HCT116 (cell line): Measurements from ENCODE around the gene BBS9. TPM values are rescaled to one million over a fixed set of nuclear protein-coding genes. Genes with fewer than 3 reads are reported as not detected.

ENCODE experiments used
- ATAC-seq: fragments of 200-7000 bp; cut with Tn5 transposase; 2 replicates; pipeline ENCODE4 v1.9.1; 2020; ENCODE audit warnings: mild to moderate bottlenecking, moderate library complexity
- BruUV-seq: library from RNA; stranded (reverse); fragments of 400-500 nt; replicated peaks from 2 replicates; lab custom pipeline; 2021; lab: Mats Ljungman, UMichigan
- CTCF ChIA-PET: fragments of 300-600 bp; sonication (Branson Sonifier 250); formaldehyde crosslinking; loops from one replicate; lab custom pipeline; 2021; ENCODE audit warnings: antibody characterized with exemption; lab: Charles Lee
- POLR2A ChIA-PET: fragments of 300-600, 350-600 bp; sonication (Branson Sonifier 250); formaldehyde crosslinking; loops from one replicate; lab custom pipeline; 2021; ENCODE audit warnings: antibody characterized with exemption; lab: Charles Lee
- RAD21 ChIA-PET, 2 experiments: fragments of 300-600 bp; sonication (Branson Sonifier 250); formaldehyde crosslinking; loops; one replicate each; lab custom pipeline; 2023; ENCODE audit warnings: low total read pairs in 2 of 2; ENCODE audit not compliant: uncharacterized antibody in 2 of 2, unreplicated experiment in 2 of 2, low non-redundant PET in 1 of 2; lab: Charles Lee
- DNase-seq: peaks from one replicate; pipeline ENCODE4 v3.0.0-alpha.2; 2010; ENCODE audit warnings: low read depth, low spot score
- H2AFZ ChIP-seq: fragments of 200-600 bp; shearing (Covaris generic), sonication (generic); 2 replicates; pipeline ENCODE4 v1.6.1; 2017; ENCODE audit warnings: low read depth, mixed run types, mixed read lengths, antibody characterized with exemption, low read length; ENCODE audit not compliant: poor library complexity, severe bottlenecking
- H3K27ac ChIP-seq: 2 replicates; pipeline ENCODE4 v1.5.1; 2012; ENCODE audit warnings: low read depth, low read length
- H3K27me3 ChIP-seq: fragments of 200-600 bp; sonication (generic); 2 replicates; pipeline ENCODE4 v1.6.1; 2016; ENCODE audit warnings: mixed run types, low read length, mixed read lengths; ENCODE audit not compliant: insufficient read depth
- H3K36me3 ChIP-seq, 2 experiments: fragments of 200-500 bp in 1 of 2; fragments of 200-600 bp in 1 of 2; sonication (Bioruptor generic) in 1 of 2; sonication (generic) in 1 of 2; 2 replicates each; pipeline versions ENCODE4 v1.5.1 to v1.6.1; 2014 to 2016; ENCODE audit warnings: low read length in 2 of 2, inconsistent platforms in 1 of 2, mixed read lengths in 1 of 2, mixed run types in 1 of 2; ENCODE audit not compliant: insufficient read depth in 2 of 2, control insufficient read depth in 1 of 2
- H3K4me1 ChIP-seq, 2 experiments: fragments of 200-600 bp in 1 of 2; sonication (generic) in 1 of 2; 2 replicates each; pipeline versions ENCODE4 v1.5.1 to v1.6.1; 2012 to 2017; ENCODE audit warnings: low read length in 2 of 2, inconsistent platforms in 1 of 2, mild to moderate bottlenecking in 1 of 2, mixed read lengths in 1 of 2, mixed run types in 1 of 2, moderate library complexity in 1 of 2; ENCODE audit not compliant: insufficient read depth in 2 of 2, control insufficient read depth in 1 of 2
- H3K4me2 ChIP-seq: fragments of 200-600 bp; sonication (generic); 2 replicates; pipeline ENCODE4 v1.6.1; 2017; ENCODE audit warnings: mixed run types, low read length, mixed read lengths
- H3K4me3 ChIP-seq, 2 experiments: fragments of 200-600 bp in 1 of 2; sonication (generic) in 1 of 2; replicated peaks in 1 of 2; 2 replicates each; pipeline ENCODE4 v1.5.1; 2011 to 2016; ENCODE audit warnings: low read length in 2 of 2, control low read depth in 1 of 2, low read depth in 1 of 2, mild to moderate bottlenecking in 1 of 2, mixed read lengths in 1 of 2, mixed run types in 1 of 2
- H3K79me2 ChIP-seq: fragments of 200-600 bp; sonication (generic); 2 replicates; pipeline ENCODE4 v1.6.1; 2017; ENCODE audit warnings: mild to moderate bottlenecking, mixed run types, low read length, moderate library complexity, mixed read lengths; ENCODE audit not compliant: insufficient read depth
- H3K9ac ChIP-seq: fragments of 200-600 bp; sonication (generic); 2 replicates; pipeline ENCODE4 v1.6.1; 2016; ENCODE audit warnings: low read length, mixed read lengths
- H3K9me2 ChIP-seq: fragments of 200-600 bp; sonication (generic), shearing (Covaris generic); 2 replicates; pipeline ENCODE4 v1.6.1; 2017; ENCODE audit warnings: mixed run types, mild to moderate bottlenecking, moderate library complexity; ENCODE audit not compliant: insufficient read depth
- H3K9me3 ChIP-seq, 2 experiments: fragments of 200-500 bp in 1 of 2; fragments of 200-600 bp in 1 of 2; sonication (Bioruptor generic) in 1 of 2; sonication (generic) in 1 of 2; 2 replicates each; pipeline ENCODE4 v1.6.1; 2014 to 2017; ENCODE audit warnings: low read length in 2 of 2, mixed read lengths in 2 of 2, inconsistent platforms in 1 of 2, low read depth in 1 of 2, mild to moderate bottlenecking in 1 of 2, mixed run types in 1 of 2, moderate library complexity in 1 of 2; ENCODE audit not compliant: control insufficient read depth in 1 of 2, insufficient read depth in 1 of 2
- H4K20me1 ChIP-seq: fragments of 200-600 bp; sonication (generic), shearing (Covaris generic); 2 replicates; pipeline ENCODE4 v1.6.1; 2017; ENCODE audit warnings: mixed run types, mild to moderate bottlenecking, moderate library complexity; ENCODE audit not compliant: insufficient read depth
- CBX3 ChIP-seq: IDR thresholded peaks from 2 replicates; pipeline ENCODE4 v1.6.1; 2012; ENCODE audit warnings: low read depth
- CTCF ChIP-seq, 3 experiments: fragments of 200-600 bp in 1 of 3; sonication (generic) in 1 of 3; IDR thresholded peaks in 2 of 3; conservative IDR thresholded peaks in 1 of 3; 2 replicates each; pipeline ENCODE4 v1.5.1; 2012 to 2017; ENCODE audit warnings: low read depth in 2 of 3, low read length in 2 of 3, antibody characterized with exemption in 1 of 3, borderline replicate concordance in 1 of 3, control low read depth in 1 of 3, mild to moderate bottlenecking in 1 of 3, mixed read lengths in 1 of 3, mixed run types in 1 of 3, moderate library complexity in 1 of 3; ENCODE audit not compliant: insufficient read depth in 1 of 3
- EZH2 ChIP-seq: fragments of 200-600 bp; sonication (generic); IDR thresholded peaks from 2 replicates; pipeline ENCODE4 v1.6.1; 2017; ENCODE audit warnings: antibody characterized with exemption, mixed run types
- EZH2phosphoT487 ChIP-seq: fragments of 200-600 bp; IDR thresholded peaks from 2 replicates; pipeline ENCODE4 v1.6.1; 2018; ENCODE audit warnings: antibody characterized with exemption, borderline replicate concordance
- FOSL1 ChIP-seq: IDR thresholded peaks from 2 replicates; pipeline ENCODE4 v1.6.1; 2012; ENCODE audit warnings: low read depth
- POLR2A ChIP-seq: IDR thresholded peaks from 2 replicates; pipeline ENCODE4 v1.7.0; 2011; ENCODE audit warnings: borderline replicate concordance; ENCODE audit not compliant: insufficient read depth, insufficient read length; ENCODE audit errors: extremely low read depth
- POLR2AphosphoS5 ChIP-seq: IDR thresholded peaks from 2 replicates; pipeline ENCODE4 v1.6.1; 2011; ENCODE audit warnings: mild to moderate bottlenecking, low read depth, low read length, moderate library complexity
- RAD21 ChIP-seq: IDR thresholded peaks from 2 replicates; pipeline ENCODE4 v1.6.1; 2012; ENCODE audit warnings: low read depth, mild to moderate bottlenecking
- SIN3A ChIP-seq: IDR thresholded peaks from 2 replicates; pipeline ENCODE4 v1.6.1; 2012; ENCODE audit warnings: low read depth
- SP1 ChIP-seq: IDR thresholded peaks from 2 replicates; pipeline ENCODE4 v1.6.1; 2012; ENCODE audit warnings: low read depth
- SRF ChIP-seq: IDR thresholded peaks from 2 replicates; pipeline ENCODE4 v1.6.1; 2012; ENCODE audit warnings: low read depth
- TCF7L2 ChIP-seq: IDR thresholded peaks from 2 replicates; pipeline ENCODE4 v1.7.0; 2011; ENCODE audit warnings: borderline replicate concordance, inconsistent platforms; ENCODE audit not compliant: insufficient read depth, insufficient read length; ENCODE audit errors: extremely low read depth
- YY1 ChIP-seq: IDR thresholded peaks from 2 replicates; pipeline ENCODE4 v1.6.1; 2011; ENCODE audit warnings: low read length, low read depth, moderate library complexity, mild to moderate bottlenecking; ENCODE audit not compliant: insufficient replicate concordance; ENCODE audit errors: extremely low read depth
- ZFX ChIP-seq: fragments of 450-650 bp; IDR thresholded peaks from 2 replicates; pipeline ENCODE4 v1.6.1; 2017
- ZNF274 ChIP-seq: fragments of 200-500 bp; sonication (Bioruptor generic); IDR thresholded peaks from 2 replicates; pipeline ENCODE4 v1.6.1; 2014; ENCODE audit warnings: mild to moderate bottlenecking, low read depth, low read length, inconsistent platforms
- intact Hi-C: fragments of 100-400 bp; cut with micrococcal nuclease; formaldehyde crosslinking; loops from 2 replicates; pipeline ENCODE4 v1.10.0; 2022
- total RNA-seq: library from RNA; stranded (reverse); gene quantifications from one replicate; pipeline ENCODE4 v1.2.1, GENCODE V29; 2021; ENCODE audit not compliant: unreplicated experiment
- TF ChIP-seq, protein P1 (sequence below): IDR thresholded peaks from 2 replicates; pipeline ENCODE4 v1.6.1; 2012
- TF ChIP-seq, protein P2 (sequence below): IDR thresholded peaks from 2 replicates; pipeline ENCODE4 v1.6.1; 2011; ENCODE audit warnings: mild to moderate bottlenecking, low read length, moderate library complexity; ENCODE audit not compliant: insufficient replicate concordance; ENCODE audit errors: extremely low read depth
- TF ChIP-seq, protein P3 (sequence below): IDR thresholded peaks from 2 replicates; pipeline ENCODE4 v1.6.1; 2012

Gene BBS9
- total RNA-seq, 1 experiment from 2014 or later, result 7.1 TPM

- intact Hi-C loops, result no loop called here
- ChIA-PET CTCF (no interaction called here), RAD21 (no interaction called here), POLR2A (no interaction called here)
- no peak overlapping the region for H2AFZ ChIP-seq
- no peaks in the 10 kb centered on the region for H3K4me1 ChIP-seq
- H3K36me3 ChIP-seq, result no peaks in the 10 kb centered on the region
- no peaks in the 10 kb centered on the region for H3K79me2 ChIP-seq
- no peaks in the 10 kb centered on the region for H3K27me3 ChIP-seq
- no peaks in the 10 kb centered on the region for H4K20me1 ChIP-seq
- ATAC-seq (no peak), DNase-seq (no peak)
- no peak overlapping the region for H3K4me3 ChIP-seq
- BruUV-seq, result no TSS peak
- no peak overlapping the region for H3K4me2 ChIP-seq
- TF ChIP-seq CBX3, result no peak
- no peak overlapping the region for H3K27ac ChIP-seq
- H3K9me3 ChIP-seq, result no peaks in the 10 kb centered on the region
- no peaks in the 10 kb centered on the region for H3K9me2 ChIP-seq
- no peak overlapping the region for H3K9ac ChIP-seq
These were observed 450.3 kb downstream of the BBS9 start for GRCh38 chr7:33579673-33579960.

DNA sequence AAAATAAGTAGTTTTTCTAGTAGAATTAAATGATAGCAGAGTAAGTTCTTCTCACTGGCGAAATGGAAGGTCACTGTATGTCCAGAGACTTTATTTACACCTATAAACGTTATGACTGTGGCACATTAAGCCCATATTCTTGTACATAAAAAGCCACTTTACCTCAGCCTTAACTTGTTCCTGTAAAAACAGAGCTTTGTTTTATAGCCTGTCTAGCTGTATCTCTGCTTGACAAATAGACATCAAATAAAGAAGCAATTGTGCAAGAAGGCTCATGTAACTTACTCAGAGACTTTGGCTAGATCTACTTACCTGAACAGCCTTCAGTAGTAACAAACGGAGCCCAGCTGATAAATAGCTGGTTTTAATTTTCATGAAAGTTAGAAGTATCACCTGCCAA lies 451.9 kb downstream of the BBS9 start:
- H3K27ac ChIP-seq, result no peak overlapping the region
- DNase-seq, result no peak
- no peaks in the 10 kb centered on the region for H3K27me3 ChIP-seq
- H3K9ac ChIP-seq, result no peak overlapping the region
- no peak overlapping the region for H3K4me2 ChIP-seq
- H3K36me3 ChIP-seq, result no peaks in the 10 kb centered on the region
- RAD21 ChIA-PET, result no interaction called here
- H3K79me2 ChIP-seq, result no peaks in the 10 kb centered on the region
- ATAC-seq, result no peak
- no peaks in the 10 kb centered on the region for H3K9me3 ChIP-seq
- CTCF ChIA-PET, result no interaction called here
- POLR2A ChIA-PET, result no interaction called here
- no TSS peak for BruUV-seq
- intact Hi-C loops, result no loop called here
- H3K9me2 ChIP-seq, result no peaks in the 10 kb centered on the region
- no peaks in the 10 kb centered on the region for H3K4me1 ChIP-seq
- H3K4me3 ChIP-seq, result no peak overlapping the region
- no peak overlapping the region for H2AFZ ChIP-seq
- H4K20me1 ChIP-seq, result no peaks in the 10 kb centered on the region
- TF ChIP-seq RAD21 (no peak), CTCF (IDR thresholded peaks at IDR 0.05 in 2 of 3, conservative IDR thresholded peaks at IDR 0.05 in 1 of 3; ENCODE audit: borderline replicate concordance in 1 of 3, insufficient read depth in 1 of 3, low read depth in 2 of 3, low read length in 2 of 3) (no peak), YY1 (no peak), EZH2phosphoT487 (no peak), TCF7L2 (no peak), SRF (no peak), SP1 (no peak), EZH2 (no peak), POLR2AphosphoS5 (no peak), ZNF274 (no peak), ZFX (no peak), CBX3 (no peak), SIN3A (no peak), POLR2A (no peak), FOSL1 (no peak)
- TF ChIP-seq, protein P1, sequence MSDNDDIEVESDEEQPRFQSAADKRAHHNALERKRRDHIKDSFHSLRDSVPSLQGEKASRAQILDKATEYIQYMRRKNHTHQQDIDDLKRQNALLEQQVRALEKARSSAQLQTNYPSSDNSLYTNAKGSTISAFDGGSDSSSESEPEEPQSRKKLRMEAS, result no peak
- TF ChIP-seq, protein P2, sequence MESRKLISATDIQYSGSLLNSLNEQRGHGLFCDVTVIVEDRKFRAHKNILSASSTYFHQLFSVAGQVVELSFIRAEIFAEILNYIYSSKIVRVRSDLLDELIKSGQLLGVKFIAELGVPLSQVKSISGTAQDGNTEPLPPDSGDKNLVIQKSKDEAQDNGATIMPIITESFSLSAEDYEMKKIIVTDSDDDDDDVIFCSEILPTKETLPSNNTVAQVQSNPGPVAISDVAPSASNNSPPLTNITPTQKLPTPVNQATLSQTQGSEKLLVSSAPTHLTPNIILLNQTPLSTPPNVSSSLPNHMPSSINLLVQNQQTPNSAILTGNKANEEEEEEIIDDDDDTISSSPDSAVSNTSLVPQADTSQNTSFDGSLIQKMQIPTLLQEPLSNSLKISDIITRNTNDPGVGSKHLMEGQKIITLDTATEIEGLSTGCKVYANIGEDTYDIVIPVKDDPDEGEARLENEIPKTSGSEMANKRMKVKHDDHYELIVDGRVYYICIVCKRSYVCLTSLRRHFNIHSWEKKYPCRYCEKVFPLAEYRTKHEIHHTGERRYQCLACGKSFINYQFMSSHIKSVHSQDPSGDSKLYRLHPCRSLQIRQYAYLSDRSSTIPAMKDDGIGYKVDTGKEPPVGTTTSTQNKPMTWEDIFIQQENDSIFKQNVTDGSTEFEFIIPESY, result no peak
- TF ChIP-seq, protein P3, sequence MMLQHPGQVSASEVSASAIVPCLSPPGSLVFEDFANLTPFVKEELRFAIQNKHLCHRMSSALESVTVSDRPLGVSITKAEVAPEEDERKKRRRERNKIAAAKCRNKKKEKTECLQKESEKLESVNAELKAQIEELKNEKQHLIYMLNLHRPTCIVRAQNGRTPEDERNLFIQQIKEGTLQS, result no peak
